Endothelial cell of umbilical vein (primary cell): ENCODE data around the gene TTC4. TPM values are rescaled to one million over a fixed set of nuclear protein-coding genes. Genes with fewer than 3 reads are reported as not detected.

Experiments
- BruUV-seq: library from RNA; stranded (reverse); fragments of 400-500 nt; replicated peaks from 2 replicates; lab custom pipeline; 2021; lab: Mats Ljungman, UMichigan
- CTCF ChIA-PET: fragments of 300-600, 350-600 bp; sonication (Branson Sonifier 250); formaldehyde crosslinking; loops from one replicate; lab custom pipeline; 2021; ENCODE audit warnings: antibody characterized with exemption, inconsistent platforms; lab: Charles Lee
- POLR2A ChIA-PET: fragments of 300-600, 350-600 bp; sonication (Branson Sonifier 250); formaldehyde crosslinking; loops from one replicate; lab custom pipeline; 2021; ENCODE audit warnings: antibody characterized with exemption, inconsistent platforms; lab: Charles Lee
- DNase-seq: peaks from one replicate; pipeline ENCODE4 v3.0.0-alpha.2; 2011; ENCODE audit warnings: low read depth, low spot score
- FAIRE-seq: peaks from 2 replicates; lab custom pipeline; 2011; peaks lifted over from hg19 to GRCh38; lab: Jason Lieb, UNC
- H2AFZ ChIP-seq: 2 replicates; pipeline ENCODE4 v1.6.0; 2012; ENCODE audit warnings: low read depth, low read length, control low read depth, inconsistent platforms
- H3K27ac ChIP-seq: 2 replicates; pipeline ENCODE4 v1.5.1; 2011; ENCODE audit warnings: low read depth, mild to moderate bottlenecking, control low read depth, low read length, moderate library complexity; ENCODE audit not compliant: insufficient read depth
- H3K27me3 ChIP-seq, 2 experiments: 2 replicates each; pipeline versions ENCODE4 v1.6.0 to v1.6.1; 2011; ENCODE audit warnings: low read length in 2 of 2, mixed read lengths in 1 of 2; ENCODE audit not compliant: control insufficient read depth in 2 of 2, insufficient read depth in 2 of 2
- H3K36me3 ChIP-seq, 2 experiments: 2 replicates in 1 of 2; 3 replicates in 1 of 2; pipeline ENCODE4 v1.5.1; 2011; ENCODE audit warnings: low read length in 2 of 2, mild to moderate bottlenecking in 1 of 2, moderate library complexity in 1 of 2; ENCODE audit not compliant: control insufficient read depth in 2 of 2, insufficient read depth in 2 of 2; ENCODE audit errors: extremely low read depth in 1 of 2
- H3K4me1 ChIP-seq: 3 replicates; pipeline ENCODE4 v1.5.1; 2011; ENCODE audit warnings: mild to moderate bottlenecking, low read length; ENCODE audit not compliant: control insufficient read depth, insufficient read depth; ENCODE audit errors: extremely low read depth
- H3K4me2 ChIP-seq: 2 replicates; pipeline ENCODE4 v1.6.1; 2011; ENCODE audit warnings: low read length, control low read depth, mixed read lengths; ENCODE audit not compliant: insufficient read depth
- H3K4me3 ChIP-seq, 3 experiments: fragments of 200-600 bp in 1 of 3; sonication (generic), shearing (Covaris generic) in 1 of 3; replicated peaks in 1 of 3; 2 replicates each; pipeline ENCODE4 v1.5.1; 2011 to 2016; ENCODE audit warnings: control low read depth in 3 of 3, low read length in 3 of 3, mild to moderate bottlenecking in 2 of 3, inconsistent platforms in 1 of 3, low read depth in 1 of 3, moderate library complexity in 1 of 3; ENCODE audit not compliant: insufficient read depth in 1 of 3
- H3K79me2 ChIP-seq: 2 replicates; pipeline ENCODE4 v1.6.0; 2012; ENCODE audit warnings: low read length, inconsistent platforms; ENCODE audit not compliant: control insufficient read depth, insufficient read depth
- H3K9ac ChIP-seq: replicated peaks from 2 replicates; pipeline ENCODE3; 2011; ENCODE audit warnings: low read length, control low read depth; ENCODE audit not compliant: insufficient read depth; ENCODE audit errors: extremely low read depth
- H3K9me1 ChIP-seq: replicated peaks from 3 replicates; pipeline ENCODE4 v1.6.0; 2011; ENCODE audit warnings: mild to moderate bottlenecking, low read length; ENCODE audit not compliant: control insufficient read depth, insufficient read depth; ENCODE audit errors: extremely low read depth
- H3K9me3 ChIP-seq: replicated peaks from 2 replicates; pipeline ENCODE4 v1.5.1; 2012; ENCODE audit warnings: low read length, inconsistent platforms; ENCODE audit not compliant: control insufficient read depth, insufficient read depth
- H4K20me1 ChIP-seq: replicated peaks from 2 replicates; pipeline ENCODE3; 2011; ENCODE audit warnings: mild to moderate bottlenecking, low read length; ENCODE audit not compliant: control insufficient read depth, insufficient read depth; ENCODE audit errors: extremely low read depth
- EZH2 ChIP-seq: IDR thresholded peaks from 2 replicates; pipeline ENCODE4 v1.6.1; 2012; ENCODE audit warnings: borderline replicate concordance, low read depth, mild to moderate bottlenecking, moderate library complexity, low read length, inconsistent platforms; ENCODE audit not compliant: severe bottlenecking
- FOS ChIP-seq: IDR thresholded peaks from 2 replicates; pipeline ENCODE4 v1.6.1; 2011; ENCODE audit warnings: mild to moderate bottlenecking, low read length, moderate library complexity, borderline replicate concordance; ENCODE audit not compliant: insufficient read depth
- GATA2 ChIP-seq: IDR thresholded peaks from 2 replicates; pipeline ENCODE4 v1.7.0; 2011; ENCODE audit warnings: low read depth, mild to moderate bottlenecking, moderate library complexity, mixed read lengths, low read length; ENCODE audit not compliant: insufficient read length, insufficient read depth
- JUN ChIP-seq: IDR thresholded peaks from 2 replicates; pipeline ENCODE4 v1.6.1; 2011; ENCODE audit warnings: borderline replicate concordance, low read depth; ENCODE audit not compliant: insufficient read length, insufficient read depth
- MAX ChIP-seq: IDR thresholded peaks from 2 replicates; pipeline ENCODE4 v1.6.1; 2011; ENCODE audit not compliant: insufficient read depth, insufficient read length
- MYC ChIP-seq: IDR thresholded peaks from one replicate; pipeline ENCODE4 v1.6.1; 2011; ENCODE audit warnings: mild to moderate bottlenecking, low read depth, low read length
- POLR2A ChIP-seq: IDR thresholded peaks from 2 replicates; pipeline ENCODE4 v1.6.1; 2012; ENCODE audit warnings: low read depth, mild to moderate bottlenecking, control low read depth, low read length
- POLR2AphosphoS5 ChIP-seq: IDR thresholded peaks from 2 replicates; pipeline ENCODE4 v1.6.1; 2012; ENCODE audit warnings: low read depth, mild to moderate bottlenecking, control low read depth, low read length, moderate library complexity; ENCODE audit not compliant: insufficient read depth
- dilution Hi-C: fragments of 300-500 bp; cut with MboI; formaldehyde crosslinking; loops from one replicate; pipeline ENCODE4 v1.15.0; 2019; ENCODE audit warnings: low sequenced_read_pairs; ENCODE audit not compliant: extremely low pct_ligation_motif_present
- intact Hi-C: fragments of 100-400 bp; cut with micrococcal nuclease; formaldehyde crosslinking; loops from one replicate; pipeline ENCODE4 v1.10.0; 2022
- polyA plus RNA-seq, 4 experiments: library from polyadenylated mRNA; depleted of rRNA in 3 of 4; stranded (reverse) in 3 of 4; unstranded in 1 of 4; fragments of >200 nt; gene quantifications; 2 replicates each; pipeline versions ENCODE4 v1.2.1 to v1.2.3, GENCODE V29; 2011 to 2012; ENCODE audit warnings: missing spikeins in 1 of 4
- total RNA-seq: library from RNA; stranded (reverse); gene quantifications from 2 replicates; pipeline ENCODE4 v1.2.3, GENCODE V29; 2021
- TF ChIP-seq, protein P1 (sequence below), 2 donors: IDR thresholded peaks; 1 replicate in 1 of 2; 2 replicates in 1 of 2; pipeline ENCODE4 v1.5.1; 2011; ENCODE audit warnings: low read length in 2 of 2, mild to moderate bottlenecking in 2 of 2, moderate library complexity in 2 of 2, control low read depth in 1 of 2, inconsistent platforms in 1 of 2, low read depth in 1 of 2; ENCODE audit not compliant: insufficient read depth in 1 of 2; ENCODE audit errors: extremely low read depth in 1 of 2

Gene TTC4
- total and polyA plus RNA-seq, 2 donors (not counting 3 experiments of a cell fraction or from before 2014, with no cell fraction given): 19.2 to 28.8 TPM

- Histone ChIP-seq H3K4me3 (no peak overlapping the region), H2AFZ (no peak overlapping the region), H3K9ac (no peak overlapping the region), H3K36me3 (no peaks in the 10 kb centered on the region), H3K79me2 (no peaks in the 10 kb centered on the region), H4K20me1 (no peaks in the 10 kb centered on the region), H3K9me3 (no peaks in the 10 kb centered on the region), H3K4me1 (no peaks in the 10 kb centered on the region), H3K27ac (no peak overlapping the region), H3K27me3 (peaks cover 0 to 4% of the 10 kb centered on the region in 2 experiments), H3K4me2 (no peak overlapping the region), H3K9me1 (no peaks in the 10 kb centered on the region)
- DNase-seq (no peak), FAIRE-seq (no peak)
- POLR2A ChIA-PET: no interaction called here
- TF ChIP-seq GATA2: no peak
- no peak for TF ChIP-seq MYC
- TF ChIP-seq EZH2: no peak
- TF ChIP-seq POLR2AphosphoS5: no peak
- no peak for TF ChIP-seq FOS
- TF ChIP-seq, protein P1, sequence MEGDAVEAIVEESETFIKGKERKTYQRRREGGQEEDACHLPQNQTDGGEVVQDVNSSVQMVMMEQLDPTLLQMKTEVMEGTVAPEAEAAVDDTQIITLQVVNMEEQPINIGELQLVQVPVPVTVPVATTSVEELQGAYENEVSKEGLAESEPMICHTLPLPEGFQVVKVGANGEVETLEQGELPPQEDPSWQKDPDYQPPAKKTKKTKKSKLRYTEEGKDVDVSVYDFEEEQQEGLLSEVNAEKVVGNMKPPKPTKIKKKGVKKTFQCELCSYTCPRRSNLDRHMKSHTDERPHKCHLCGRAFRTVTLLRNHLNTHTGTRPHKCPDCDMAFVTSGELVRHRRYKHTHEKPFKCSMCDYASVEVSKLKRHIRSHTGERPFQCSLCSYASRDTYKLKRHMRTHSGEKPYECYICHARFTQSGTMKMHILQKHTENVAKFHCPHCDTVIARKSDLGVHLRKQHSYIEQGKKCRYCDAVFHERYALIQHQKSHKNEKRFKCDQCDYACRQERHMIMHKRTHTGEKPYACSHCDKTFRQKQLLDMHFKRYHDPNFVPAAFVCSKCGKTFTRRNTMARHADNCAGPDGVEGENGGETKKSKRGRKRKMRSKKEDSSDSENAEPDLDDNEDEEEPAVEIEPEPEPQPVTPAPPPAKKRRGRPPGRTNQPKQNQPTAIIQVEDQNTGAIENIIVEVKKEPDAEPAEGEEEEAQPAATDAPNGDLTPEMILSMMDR (IDR thresholded peaks at IDR 0.05; ENCODE audit: extremely low read depth in 1 of 2, insufficient read depth in 1 of 2, low read depth in 1 of 2, low read length in 2 of 2): no peak
- no peak for TF ChIP-seq JUN
- no peak for TF ChIP-seq POLR2A
- TF ChIP-seq MAX: no peak
- intact Hi-C loops: no loop called here
- CTCF ChIA-PET: interaction anchor here (1.2 kb wide), 2 partner anchors 12 to 180 kb away, joined by 3 read pairs; no protein-coding TSS in a partner anchor
- BruUV-seq: no TSS peak
- dilution Hi-C loops: no loop called here
Measured at GRCh38 chr1:54678776-54679643, 36.7 kb upstream of the TTC4 start.
